Measurements from ENCODE around the gene CAMK1G.

CAMK1G gene

GRCh38 chr1:209583408-209583807 lies at the start of gene CAMK1G:
Gene CAMK1G, plus strand, starts transcription at chr1:209583714. Its CDS starts 11,270 bp downstream, at chr1:209594984.
- no peak for DNase-seq

- DNase-seq, result no peak
These were observed 48.8 kb upstream of the CAMK1G start for GRCh38 chr1:209534496-209535250.

GRCh38 chr1:209536843-209537242 lies 46.7 kb upstream of the CAMK1G start:
- no peak for DNase-seq

- no peak for DNase-seq
These were observed 46.0 kb upstream of the CAMK1G start for GRCh38 chr1:209537336-209538114.

- no peak for DNase-seq
These were observed 43.9 kb upstream of the CAMK1G start for GRCh38 chr1:209539576-209539975.

GRCh38 chr1:209542585-209542984 lies 40.9 kb upstream of the CAMK1G start:
- DNase-seq, result no peak

- DNase-seq, result no peak
These were observed 39.4 kb upstream of the CAMK1G start for GRCh38 chr1:209544098-209544497.

- DNase-seq, result no peak
These were observed 38.1 kb upstream of the CAMK1G start for GRCh38 chr1:209545423-209545822.

GRCh38 chr1:209546390-209547085 lies 37.0 kb upstream of the CAMK1G start:
- DNase-seq, result no peak

- DNase-seq, result no peak
These were observed 35.9 kb upstream of the CAMK1G start for GRCh38 chr1:209547626-209548025.

- no peak for DNase-seq
These were observed 33.9 kb upstream of the CAMK1G start for GRCh38 chr1:209549443-209550205.

GRCh38 chr1:209550519-209550918 lies 33.0 kb upstream of the CAMK1G start:
- DNase-seq, result no peak

GRCh38 chr1:209552406-209553264 lies 30.9 kb upstream of the CAMK1G start:
- no peak for DNase-seq

- no peak for DNase-seq
These were observed 28.5 kb upstream of the CAMK1G start for GRCh38 chr1:209554761-209555611.

GRCh38 chr1:209556162-209556690 lies 27.3 kb upstream of the CAMK1G start:
- DNase-seq, result no peak

GRCh38 chr1:209557221-209557620 lies 26.3 kb upstream of the CAMK1G start:
- no peak for DNase-seq

GRCh38 chr1:209560529-209560928 lies 23.0 kb upstream of the CAMK1G start:
- DNase-seq, result no peak

GRCh38 chr1:209560952-209561351 lies 22.6 kb upstream of the CAMK1G start:
- no peak for DNase-seq

GRCh38 chr1:209561532-209561931 lies 22.0 kb upstream of the CAMK1G start:
- no peak for DNase-seq

- DNase-seq, result no peak
These were observed 18.7 kb upstream of the CAMK1G start for GRCh38 chr1:209564849-209565248.

Measured in activated naive CD4-positive, alpha-beta T cell treated with anti-CD3 and anti-CD28 coated beads, Interleukin-2, amount 50 U/mL, for 16 hours (primary cell).